NCI-H1694 (cell line): ENCODE measurements around the gene SERPINA5.
"Not testable (repeated sequence)": the region's sequence is repeated elsewhere in the genome, so short reads cannot be mapped to it uniquely, and the experiment has no call there.

Experiments used
- DNase-seq: peaks from one replicate; lab custom pipeline; 2025; lab: John Stamatoyannopoulos, UW

SERPINA5 gene

GRCh38 chr14:94623856-94624499, 42.8 kb downstream of the SERPINA5 start:
- no peak for DNase-seq

- DNase-seq, result no peak
These were observed 43.5 kb downstream of the SERPINA5 start for GRCh38 chr14:94624537-94625352.

GRCh38 chr14:94625353-94625635, 44.1 kb downstream of the SERPINA5 start:
- no peak for DNase-seq

- no peak for DNase-seq
These were observed 47.4 kb downstream of the SERPINA5 start for GRCh38 chr14:94628578-94628977.

- no peak for DNase-seq
These were observed 49.2 kb downstream of the SERPINA5 start for GRCh38 chr14:94630396-94630795.

- DNase-seq, result no peak
These were observed 49.8 kb downstream of the SERPINA5 start for GRCh38 chr14:94631050-94631449.

GRCh38 chr14:94631536-94632304, 50.5 kb downstream of the SERPINA5 start:
- no peak for DNase-seq

GRCh38 chr14:94632305-94632590, 51.0 kb downstream of the SERPINA5 start:
- DNase-seq, result no peak

GRCh38 chr14:94633121-94633520, 51.9 kb downstream of the SERPINA5 start:
- DNase-seq, result no peak

GRCh38 chr14:94635154-94635553, 53.9 kb downstream of the SERPINA5 start:
- DNase-seq, result no peak

GRCh38 chr14:94636744-94637412, 55.7 kb downstream of the SERPINA5 start:
- DNase-seq, result no peak

GRCh38 chr14:94637814-94638213, 56.6 kb downstream of the SERPINA5 start:
- not testable (repeated sequence) for DNase-seq

- no peak for DNase-seq
These were observed 57.1 kb downstream of the SERPINA5 start for GRCh38 chr14:94638339-94638738.

GRCh38 chr14:94638961-94639817, 58.0 kb downstream of the SERPINA5 start:
- DNase-seq, result no peak

GRCh38 chr14:94640721-94641631, 59.8 kb downstream of the SERPINA5 start:
- no peak for DNase-seq

- DNase-seq, result no peak
These were observed 60.4 kb downstream of the SERPINA5 start for GRCh38 chr14:94641632-94641955.
